Astrocyte (in vitro differentiated cells and primary cell): ENCODE measurements around the gene STRAP.

Experiments used
- CTCF ChIP-seq: IDR thresholded peaks from 2 replicates; pipeline ENCODE4 v1.5.1; 2011; ENCODE audit warnings: low read depth, mild to moderate bottlenecking, inconsistent platforms, low read length, moderate library complexity; ENCODE audit not compliant: insufficient read depth
- EZH2 ChIP-seq: IDR thresholded peaks from 2 replicates; pipeline ENCODE4 v1.6.1; 2012; ENCODE audit warnings: mild to moderate bottlenecking, low read length, inconsistent platforms; ENCODE audit not compliant: insufficient read depth

GRCh38 chr12:15942475-15942874 is 60.3 kb downstream of the STRAP start:
- TF ChIP-seq CTCF (no peak), EZH2 (no peak)
